Right hindlimb (tissue), 1 donor: ENCODE results near the gene ADAMTS12.

Experiments
- DNase-seq: peaks from one replicate; pipeline ENCODE4 v3.0.0-alpha.2; 2018

The ADAMTS12 gene

DNA sequence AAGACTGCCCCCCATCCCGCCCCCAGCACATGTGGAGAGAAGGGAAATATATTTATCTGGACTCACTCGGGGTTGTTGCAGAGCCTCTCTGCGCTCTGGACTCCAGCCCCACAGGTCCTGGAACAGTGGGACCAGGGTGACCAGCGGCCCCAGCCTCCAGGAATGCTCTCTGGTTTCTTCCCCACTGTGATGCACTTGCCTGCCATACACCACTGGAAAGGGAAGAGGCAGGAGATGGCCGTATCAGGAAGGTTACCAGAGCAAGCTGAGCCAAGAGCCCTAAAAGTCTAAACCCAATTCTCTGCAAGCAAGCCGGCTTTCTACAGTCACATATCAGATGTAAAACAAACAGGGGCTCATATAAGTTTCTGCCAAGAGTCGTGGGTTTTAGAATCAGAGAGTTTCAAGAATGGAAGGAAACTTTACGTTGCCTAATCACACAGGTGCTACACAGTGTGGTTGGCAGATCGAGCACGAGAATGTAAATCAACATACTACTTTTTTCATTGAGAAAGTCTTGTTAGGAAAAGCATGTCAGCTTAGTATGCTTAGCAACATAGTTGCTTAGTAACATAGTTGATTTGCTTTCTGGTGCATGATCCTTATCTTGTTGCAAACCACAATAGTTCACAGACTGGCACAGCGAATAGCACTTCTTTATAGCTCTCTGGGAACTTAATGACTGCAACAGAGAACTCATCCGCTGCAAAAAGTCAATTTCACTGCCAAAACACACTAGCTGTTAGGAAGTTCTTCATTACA lies 249.9 kb downstream of the ADAMTS12 start:
- no peak for DNase-seq

DNA sequence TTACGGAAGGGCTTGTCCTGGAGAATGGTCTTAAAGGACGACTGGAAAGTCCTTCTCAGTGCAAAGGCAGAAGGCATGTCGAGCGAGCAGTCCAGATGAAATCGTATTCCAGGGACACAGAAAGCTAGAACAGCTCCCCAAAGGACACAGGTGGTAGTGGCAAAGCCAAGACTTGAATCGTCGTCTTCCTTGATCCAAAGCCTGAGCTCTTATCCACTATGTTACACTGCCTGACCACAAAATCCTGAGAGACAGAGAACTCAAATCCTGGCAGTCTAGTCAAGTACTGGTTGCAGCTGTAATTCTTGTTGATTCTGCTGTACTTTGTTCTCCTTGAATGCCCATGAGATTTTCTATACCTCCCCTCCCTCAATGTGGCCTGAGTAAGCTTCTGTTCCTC lies 252.3 kb downstream of the ADAMTS12 start:
- no peak for DNase-seq

DNA sequence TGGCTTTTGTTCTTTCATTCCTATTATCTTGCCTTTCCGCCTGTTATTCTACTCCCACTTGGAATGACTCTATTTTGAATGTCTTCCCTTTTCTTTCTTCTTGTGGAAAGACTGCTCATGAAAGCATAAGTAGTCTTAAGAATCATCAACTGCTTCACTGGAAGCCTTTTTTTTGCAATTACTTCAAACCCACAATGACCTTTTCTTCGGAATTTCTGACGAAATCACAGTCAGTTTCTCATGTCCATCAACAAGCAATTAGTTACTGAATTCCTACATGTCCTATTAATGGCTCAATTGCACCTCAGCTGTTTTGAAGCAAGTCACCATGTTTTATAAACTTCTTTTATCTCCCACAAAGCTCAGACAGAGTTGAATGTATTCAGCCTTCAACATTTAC lies 254.8 kb downstream of the ADAMTS12 start:
- DNase-seq, result no peak

DNA sequence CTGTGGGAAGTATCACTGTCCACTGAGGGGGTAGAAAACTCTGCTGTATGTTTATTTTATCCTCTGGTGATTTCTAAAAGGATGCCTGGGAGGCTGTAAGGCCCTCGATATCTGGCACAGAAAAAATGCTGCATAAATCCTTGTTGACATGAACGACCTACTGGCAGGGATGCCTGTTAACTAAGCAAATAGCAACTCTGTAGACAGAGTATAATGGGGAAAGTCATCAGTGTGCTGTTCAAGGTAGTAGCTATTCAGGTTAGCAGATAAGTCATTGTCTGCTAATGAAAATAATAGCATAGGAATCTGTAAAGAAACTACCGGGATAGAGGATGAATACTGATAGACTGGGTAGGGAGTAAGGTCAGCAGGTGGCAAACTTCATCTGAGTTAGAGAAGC lies 256.2 kb downstream of the ADAMTS12 start:
- no peak for DNase-seq

DNA sequence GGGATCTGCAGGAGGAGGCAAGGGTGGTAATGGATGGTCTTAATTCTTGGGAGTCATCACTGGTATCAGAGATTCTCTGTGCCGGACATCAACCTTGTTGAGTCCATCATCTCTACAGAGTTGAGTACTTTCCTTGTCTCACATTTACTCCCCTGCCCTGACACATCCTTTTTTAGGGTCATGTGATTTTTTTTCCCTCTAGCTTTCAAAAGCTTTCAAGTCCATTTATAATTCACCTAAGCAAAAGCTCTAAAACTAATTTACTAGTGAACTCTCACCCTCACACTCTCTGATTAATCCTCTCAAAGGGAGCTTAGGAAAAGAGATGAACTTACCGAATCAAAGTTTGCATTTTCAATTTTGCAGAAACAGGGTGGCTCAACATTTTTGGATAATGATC lies 258.1 kb downstream of the ADAMTS12 start:
- no peak for DNase-seq

DNA sequence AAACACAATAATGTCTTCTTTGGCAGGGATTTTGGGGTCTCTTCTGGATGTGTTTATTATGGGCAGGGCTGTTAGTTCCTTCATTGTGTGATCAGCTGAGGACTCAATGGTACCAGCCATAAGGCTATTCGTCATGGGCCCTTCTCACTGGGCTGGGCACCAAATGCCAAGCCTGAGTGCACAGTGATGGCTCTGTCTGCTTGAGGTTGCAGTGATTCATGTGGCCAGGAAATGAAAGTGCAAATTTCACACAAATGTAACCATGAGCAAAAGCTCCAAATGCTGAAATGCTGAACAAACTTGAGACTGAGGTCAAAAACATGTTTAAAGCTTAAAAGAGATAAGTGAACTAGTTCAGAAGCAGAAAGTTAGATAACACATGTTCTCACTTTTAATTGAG lies 260.0 kb downstream of the ADAMTS12 start:
- DNase-seq, result no peak

DNA sequence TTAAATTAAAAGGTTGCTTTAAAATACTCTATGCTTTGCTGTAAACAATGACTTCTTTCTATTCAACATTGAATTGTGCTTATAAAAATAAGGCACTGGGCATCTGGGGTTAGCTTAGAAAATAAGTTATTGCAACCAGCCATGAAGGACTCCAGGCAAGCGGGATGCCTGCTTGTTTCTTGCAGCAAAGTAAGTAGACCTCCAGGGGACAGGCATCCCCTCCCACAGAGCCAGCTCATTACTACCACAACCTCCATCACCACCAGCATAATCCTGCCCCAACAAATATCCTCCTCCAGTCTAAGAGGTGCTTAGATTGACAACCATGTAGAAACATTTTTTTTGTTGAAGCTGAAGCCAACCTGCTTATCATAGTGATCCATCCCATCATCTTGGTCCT lies 260.7 kb downstream of the ADAMTS12 start:
- no peak for DNase-seq

DNA sequence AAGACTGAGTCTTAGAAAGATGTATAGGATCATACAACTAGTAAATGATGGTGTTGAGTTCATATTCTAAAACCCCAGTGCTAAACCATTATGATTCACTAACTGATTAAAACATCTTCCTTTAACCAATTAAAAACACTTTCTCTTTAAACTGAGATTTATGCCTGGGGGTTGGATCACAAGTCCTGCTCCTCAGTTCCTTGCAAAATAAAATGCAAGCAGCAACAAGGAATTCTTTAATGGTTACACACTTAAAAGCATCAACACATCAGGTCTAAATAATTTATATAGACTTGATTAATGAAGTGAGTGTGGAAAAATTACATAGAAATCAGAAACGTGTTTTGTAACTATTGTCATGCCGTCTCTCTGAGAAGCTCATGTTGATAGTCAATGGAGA lies 261.8 kb downstream of the ADAMTS12 start:
- DNase-seq, result no peak

DNA sequence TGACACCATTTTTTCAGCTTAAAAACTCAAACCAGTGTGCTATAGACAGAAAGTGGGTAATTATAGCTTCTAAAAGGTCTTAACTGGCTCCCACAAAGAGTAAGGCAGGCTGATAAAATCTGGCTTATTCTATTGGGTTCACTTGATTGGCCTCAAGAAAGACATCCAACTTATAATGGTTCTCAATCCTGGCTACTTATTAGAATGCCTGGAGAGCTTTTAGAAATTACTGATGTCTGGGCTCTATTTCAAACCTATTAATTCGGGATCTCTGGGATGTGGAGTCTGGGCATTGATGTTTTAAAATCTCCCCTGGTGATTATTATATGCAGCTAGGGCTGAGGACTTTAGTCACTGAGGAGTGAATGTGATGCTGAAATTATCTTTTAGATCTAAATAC lies 263.0 kb downstream of the ADAMTS12 start:
- DNase-seq, result no peak

DNA sequence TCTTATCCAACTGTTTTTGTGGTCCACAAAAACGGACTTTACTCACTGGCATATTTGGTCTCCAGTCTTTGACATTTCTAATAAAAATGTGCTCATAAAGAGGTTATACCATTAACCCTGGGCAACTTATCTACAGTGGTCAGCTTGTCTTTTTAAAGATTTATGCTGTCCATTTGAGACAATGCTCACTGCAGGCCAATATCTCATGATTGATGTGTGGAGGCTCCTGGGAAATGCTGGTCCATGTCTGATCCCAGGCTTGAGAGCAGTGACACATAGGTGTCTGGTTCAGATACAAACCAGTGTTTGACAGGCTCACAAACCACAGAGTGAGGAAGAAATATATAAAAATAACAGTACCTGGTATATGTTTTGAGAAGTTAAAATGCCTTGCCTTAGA lies 270.3 kb downstream of the ADAMTS12 start:
- DNase-seq, result no peak

DNA sequence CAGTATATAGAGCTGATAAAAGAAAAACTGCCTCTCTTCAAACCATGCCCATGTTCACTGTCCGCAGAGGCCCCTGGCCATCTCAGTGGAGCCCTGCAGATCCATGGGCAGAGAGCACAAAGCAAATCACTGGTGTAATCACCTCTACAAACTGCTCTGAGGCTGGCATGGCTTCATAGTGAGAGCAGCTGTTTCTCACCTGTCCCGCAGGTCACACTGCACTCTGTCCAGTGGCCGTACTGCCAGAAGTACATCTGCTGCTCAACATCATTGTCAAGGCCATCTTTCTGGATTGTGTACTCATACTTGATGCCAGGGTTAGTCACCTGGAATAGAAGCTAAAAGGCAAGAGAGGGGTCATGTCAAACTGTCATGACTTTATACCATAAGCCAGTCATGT lies 277.8 kb downstream of the ADAMTS12 start:
- no peak for DNase-seq

DNA sequence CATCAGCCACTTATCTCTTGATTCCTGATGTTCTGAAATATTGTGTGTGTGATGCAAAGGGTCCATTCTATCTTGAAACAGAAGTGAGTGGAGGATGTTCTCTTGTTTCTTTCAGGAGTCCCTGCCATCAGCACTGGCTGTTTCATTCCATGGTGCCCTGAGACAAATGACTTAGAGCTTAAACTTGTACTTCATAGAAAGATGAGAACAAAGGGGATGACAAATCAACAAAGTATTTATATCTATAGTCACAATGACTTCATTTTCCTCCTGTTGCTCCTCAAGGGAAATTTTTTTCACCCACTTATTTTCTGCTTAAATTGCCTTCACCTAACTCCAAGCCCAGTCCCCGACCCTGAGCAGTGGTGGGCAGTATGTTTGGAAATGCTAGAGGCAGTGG lies 279.4 kb downstream of the ADAMTS12 start:
- DNase-seq, result no peak

DNA sequence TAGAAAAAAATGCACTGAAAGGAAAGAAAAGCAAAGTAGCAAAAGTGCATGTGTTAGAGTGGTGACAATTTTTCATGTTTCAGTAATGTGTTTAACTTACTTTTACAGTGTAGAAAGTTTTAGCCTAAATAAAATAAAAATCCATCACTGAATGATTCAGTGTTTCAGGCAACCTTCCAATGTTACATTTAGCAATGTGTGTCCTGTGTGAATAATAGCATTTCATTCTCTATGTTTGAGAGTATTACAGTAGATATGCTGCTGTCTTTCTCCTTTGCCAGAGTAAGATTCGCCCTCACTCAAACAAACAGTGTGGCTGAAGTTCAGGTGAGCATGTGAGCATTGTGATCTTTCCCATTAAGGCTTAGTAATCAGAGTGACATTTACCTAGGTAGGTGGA lies 279.9 kb downstream of the ADAMTS12 start:
- no peak for DNase-seq

DNA sequence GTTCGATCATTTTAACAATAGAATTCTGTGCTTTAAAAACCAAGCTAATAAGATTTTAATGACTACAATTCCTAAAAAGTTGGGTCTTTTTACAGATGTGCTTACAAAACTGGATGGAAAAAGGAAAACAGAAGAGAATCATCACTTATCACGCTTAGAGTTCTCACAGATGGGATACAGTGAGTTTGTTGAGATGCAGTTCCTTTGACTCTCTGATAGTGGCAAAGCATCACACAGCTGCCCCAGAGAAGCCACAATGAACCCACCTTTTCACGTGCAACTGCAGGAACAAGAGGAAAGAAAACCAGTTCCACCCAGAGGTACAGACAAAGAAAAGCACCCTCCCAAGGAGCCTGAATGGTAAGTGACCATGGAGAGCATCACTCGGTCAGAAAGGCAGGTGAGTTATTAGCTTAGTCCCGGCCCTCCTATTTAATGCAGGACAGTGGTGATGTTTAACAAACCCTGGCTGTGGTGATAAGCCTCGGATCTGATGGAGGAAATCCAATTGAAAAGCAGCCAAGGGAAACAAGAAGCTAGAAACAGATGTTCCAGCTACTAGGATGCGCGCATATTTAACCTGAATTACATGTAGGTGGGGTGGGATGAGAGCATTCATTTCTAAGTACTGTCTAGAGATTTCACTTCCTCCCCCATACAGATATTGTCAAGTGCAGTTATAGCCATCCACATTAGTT lies 283.3 kb downstream of the ADAMTS12 start:
- no peak for DNase-seq

DNA sequence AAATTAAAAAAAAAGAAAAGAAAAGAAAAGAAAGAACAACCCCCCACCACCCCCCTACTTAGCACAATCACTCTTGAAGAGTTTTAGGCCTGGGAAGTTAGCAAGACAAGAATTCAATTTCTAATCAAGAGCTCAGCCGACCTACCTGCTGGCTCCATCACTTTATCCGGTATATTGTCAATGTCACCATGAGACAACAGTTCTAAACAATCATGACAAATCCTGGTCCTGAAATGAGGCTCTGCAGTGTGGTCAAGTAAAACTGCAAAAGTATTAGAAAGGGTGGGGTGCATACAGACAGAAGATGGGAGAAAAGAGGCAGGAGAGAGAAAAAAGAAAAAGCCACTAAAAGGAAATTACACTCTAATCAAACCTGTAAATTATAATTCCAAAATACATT lies 287.3 kb downstream of the ADAMTS12 start:
- no peak for DNase-seq

DNA sequence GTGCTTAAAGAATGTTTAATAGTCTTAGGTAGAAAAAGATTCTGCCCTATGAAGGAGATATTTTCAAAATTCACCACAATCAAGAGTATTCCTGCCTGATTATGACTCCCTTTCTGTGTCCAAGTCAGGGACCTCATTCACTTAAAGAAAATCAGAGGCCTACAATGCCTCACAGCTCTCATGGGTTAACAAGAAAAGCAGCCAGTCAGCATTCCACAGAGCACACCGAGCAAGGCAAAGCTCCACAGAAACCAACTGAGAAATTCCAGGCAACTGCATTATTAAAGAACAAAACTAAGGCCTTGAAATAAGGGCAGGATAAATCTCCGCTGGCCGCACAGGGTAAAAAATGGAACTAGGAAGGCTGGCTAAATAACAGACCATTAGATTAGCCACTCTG lies 289.9 kb downstream of the ADAMTS12 start:
- no peak for DNase-seq

DNA sequence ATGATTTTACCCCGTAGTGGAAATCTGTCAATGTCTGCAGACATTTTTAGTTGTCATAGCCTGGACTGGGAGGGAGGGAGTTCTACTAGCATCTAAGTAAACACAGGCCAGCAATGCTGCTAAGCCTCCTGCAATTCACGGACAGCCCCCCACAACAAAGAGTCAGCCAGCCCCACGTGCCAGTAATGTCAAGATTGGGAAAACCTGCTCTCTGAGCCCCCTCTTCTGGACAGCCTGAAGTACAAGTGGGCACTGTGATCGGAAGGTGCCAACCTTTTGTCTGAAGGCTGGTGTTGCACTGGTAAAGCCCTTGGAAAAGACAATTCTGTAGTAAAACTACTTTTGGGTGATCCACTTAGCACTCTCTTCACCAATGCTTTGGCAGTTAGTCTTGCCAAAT lies 296.5 kb downstream of the ADAMTS12 start:
- no peak for DNase-seq

DNA sequence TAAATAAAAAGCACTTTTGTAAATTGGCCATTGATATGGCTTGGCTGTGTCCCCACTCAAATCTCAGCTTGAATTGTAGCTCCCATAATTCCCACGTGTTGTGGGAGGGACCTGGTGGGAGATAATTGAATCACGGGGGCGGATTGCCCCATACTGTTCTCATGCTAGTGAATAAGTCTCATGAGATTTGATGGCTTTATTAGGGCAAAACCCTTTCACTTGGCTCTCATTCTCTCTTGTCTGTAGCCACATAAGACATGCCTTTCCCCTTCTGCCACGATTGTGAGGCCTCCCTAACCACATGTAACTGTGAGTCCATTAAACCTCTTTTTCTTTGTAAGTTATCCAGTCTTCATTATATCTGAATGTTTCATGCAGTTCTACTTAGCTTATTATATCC lies 297.8 kb downstream of the ADAMTS12 start:
- no peak for DNase-seq

DNA sequence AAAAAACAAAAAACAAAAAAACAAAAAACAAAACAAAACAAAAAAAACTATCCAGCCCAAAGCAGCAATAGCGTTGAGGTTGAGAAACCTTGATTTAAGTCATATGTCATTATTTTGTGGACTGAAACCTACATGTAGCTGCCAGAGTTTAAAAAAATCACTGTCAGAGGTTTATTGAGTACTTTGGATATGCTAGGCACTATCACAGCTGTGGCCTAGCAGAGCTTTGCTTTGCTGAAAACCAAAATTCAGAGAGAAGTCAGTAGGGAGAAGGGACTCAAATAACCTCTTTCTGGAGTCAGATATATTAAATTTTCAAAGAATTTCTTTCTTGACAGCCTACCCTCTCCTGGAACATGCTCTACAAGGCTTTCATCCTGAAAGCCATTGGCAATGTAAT lies 299.5 kb downstream of the ADAMTS12 start:
- DNase-seq, result no peak

DNA sequence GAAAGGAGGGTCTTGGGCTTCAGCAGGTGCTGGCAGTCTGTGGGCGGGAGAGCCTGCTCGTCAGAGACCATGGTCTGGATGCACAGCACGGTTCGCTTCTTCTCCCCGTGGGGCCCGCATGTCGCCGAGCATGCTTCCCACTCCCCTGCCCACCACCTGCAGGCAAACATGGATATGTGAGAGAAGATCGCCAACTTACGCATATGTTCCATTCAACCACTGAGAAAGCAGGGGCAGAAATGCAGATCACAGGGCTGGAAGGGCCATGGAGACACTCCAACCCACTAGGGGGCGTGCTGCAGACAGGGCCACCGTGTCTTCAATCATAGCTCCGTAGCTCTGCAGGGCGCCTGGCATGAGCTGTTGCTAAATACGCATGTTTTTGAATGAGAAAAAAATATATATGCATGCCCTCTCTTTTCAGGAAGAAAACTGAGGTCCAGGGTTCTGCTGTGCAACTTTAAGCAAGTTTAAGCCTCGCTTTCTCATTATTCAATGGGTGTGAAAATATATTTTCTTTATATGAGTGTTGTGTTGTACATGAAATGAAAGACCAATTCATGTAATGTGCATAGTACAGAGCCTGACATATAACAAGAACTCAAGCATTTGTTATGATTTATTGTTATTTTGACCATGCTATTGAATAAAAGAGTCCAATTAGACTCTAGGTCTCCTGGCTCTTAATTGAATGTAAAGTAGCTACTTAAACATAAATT lies 303.0 kb downstream of the ADAMTS12 start:
- DNase-seq, result no peak

DNA sequence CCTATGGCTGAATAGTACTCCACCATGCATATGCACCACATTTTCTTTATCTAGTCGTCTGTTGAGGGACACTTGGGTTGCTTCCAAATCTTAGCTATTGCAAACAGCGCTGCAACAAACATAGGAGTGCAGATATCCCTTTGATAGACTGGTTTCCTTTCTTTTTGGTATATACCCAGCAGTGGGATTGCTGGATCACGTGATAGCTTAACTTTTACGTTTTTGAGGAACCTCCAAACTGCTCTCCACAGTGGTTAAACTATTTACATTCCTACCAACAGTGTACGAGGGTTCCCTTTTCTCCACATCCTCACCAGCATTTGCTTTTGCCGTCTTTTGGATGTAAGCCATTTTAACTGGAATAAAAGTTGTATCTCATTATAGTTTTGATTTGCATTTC lies 308.5 kb downstream of the ADAMTS12 start:
- no peak for DNase-seq

DNA sequence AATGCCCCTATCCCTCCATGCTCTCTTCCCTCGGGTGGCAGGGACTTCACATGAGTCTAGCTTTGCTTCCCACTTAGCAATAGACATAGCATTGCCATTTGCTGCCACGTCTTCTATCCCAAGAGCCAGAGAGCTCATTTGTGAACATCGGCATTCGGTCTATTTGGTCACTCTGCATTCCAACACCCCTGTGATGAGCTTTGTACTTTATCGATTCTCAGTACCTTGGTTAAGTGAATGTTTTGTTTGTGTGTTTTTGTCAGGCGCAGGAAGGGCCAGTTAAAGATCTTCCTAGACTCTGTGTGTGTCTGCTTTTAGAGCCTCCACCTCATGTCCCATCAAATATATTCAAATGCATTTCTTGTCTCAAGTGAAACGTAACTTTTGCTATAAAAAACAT lies 309.4 kb downstream of the ADAMTS12 start:
- no peak for DNase-seq

DNA sequence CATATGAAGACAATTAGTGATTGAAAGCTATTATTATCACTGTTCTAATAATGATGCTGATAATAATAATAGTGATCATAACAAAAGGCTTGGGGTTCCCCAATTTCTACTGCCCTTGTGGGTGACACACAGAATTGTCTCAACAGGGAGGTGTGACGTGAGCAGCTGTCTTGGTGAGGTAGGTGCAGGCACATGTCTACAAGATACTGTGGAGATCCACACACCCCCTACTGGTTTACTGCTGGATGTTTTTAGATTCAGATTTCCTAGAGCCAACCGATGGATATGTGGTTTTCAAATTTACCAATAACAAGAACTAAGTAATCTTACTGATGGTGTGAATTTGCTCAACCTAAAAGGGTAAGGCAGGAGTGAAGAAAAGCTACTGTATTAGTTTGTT lies 312.0 kb downstream of the ADAMTS12 start:
- DNase-seq, result no peak

DNA sequence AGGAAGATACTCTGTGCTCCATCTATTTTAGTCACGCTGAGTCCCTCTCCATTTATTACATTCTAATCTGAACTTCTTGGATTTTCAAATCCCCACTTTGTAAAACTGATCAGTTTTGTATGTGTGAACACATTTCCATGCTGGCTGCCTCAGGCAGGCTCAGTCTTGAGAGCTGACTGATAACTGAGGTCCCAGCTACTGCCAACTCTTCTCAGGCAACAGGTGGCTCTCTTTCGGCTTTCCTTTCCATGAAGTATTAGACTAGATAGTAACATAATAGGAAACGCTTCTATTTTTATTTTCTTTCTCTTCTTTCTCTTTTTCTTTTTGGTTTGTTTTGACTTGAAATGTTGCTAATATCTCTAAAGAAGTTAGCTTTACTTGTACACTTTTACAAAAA lies 312.6 kb downstream of the ADAMTS12 start:
- DNase-seq, result no peak
